ENCODE measurements around the gene MYL9. TPM values are rescaled to one million over a fixed set of nuclear protein-coding genes. Genes with fewer than 3 reads are reported as not detected.
A peak's percentile ranks its signal among the peaks of the same experiment; 100 is the strongest.

Gene MYL9
- total RNA-seq, 1 donor from 2014 or later, result 246 TPM

- no peaks in the 10 kb centered on the region for H3K27me3 ChIP-seq
- H3K9me3 ChIP-seq, result no peaks in the 10 kb centered on the region
- no peak for DNase-seq (ENCODE audit: extremely low spot score in 2 of 2)
- peaks cover 32% of the 10 kb centered on the region for H3K4me1 ChIP-seq
- intact Hi-C loops (cut with DNase I), result no loop called here
- TF ChIP-seq POLR2A (IDR thresholded peaks at IDR 0.05) (no peak), POLR2AphosphoS5 (IDR thresholded peaks at IDR 0.05; ENCODE audit: insufficient read depth in 1 of 2, low read depth in 1 of 2) (no peak), CTCF (IDR thresholded peaks at IDR 0.05) (no peak)
- H3K36me3 ChIP-seq, result peaks cover 0 to 12% of the 10 kb centered on the region in 2 donors
- H3K27ac ChIP-seq, result no peak overlapping the region
- H3K4me3 ChIP-seq, result no peak overlapping the region
Measured at GRCh38 chr20:36547186-36548005, 6.1 kb downstream of the MYL9 start.

GRCh38 chr20:36548006-36548315 lies 6.6 kb downstream of the MYL9 start:
- no peak for TF ChIP-seq POLR2A (IDR thresholded peaks at IDR 0.05)
- TF ChIP-seq POLR2AphosphoS5 (IDR thresholded peaks at IDR 0.05; ENCODE audit: insufficient read depth in 1 of 2, low read depth in 1 of 2), result no peak
- TF ChIP-seq CTCF (IDR thresholded peaks at IDR 0.05), result no peak
- no peak overlapping the region for H3K27ac ChIP-seq
- intact Hi-C loops (cut with DNase I), result no loop called here
- H3K4me3 ChIP-seq, result no peak overlapping the region
- H3K4me1 ChIP-seq, result peaks cover 27% of the 10 kb centered on the region
- DNase-seq (ENCODE audit: extremely low spot score in 2 of 2), result no peak
- H3K27me3 ChIP-seq, result no peaks in the 10 kb centered on the region
- no peaks in the 10 kb centered on the region for H3K9me3 ChIP-seq
- H3K36me3 ChIP-seq, result peaks cover 0 to 12% of the 10 kb centered on the region in 2 donors

- H3K27ac ChIP-seq, result no peak overlapping the region
Measured at GRCh38 chr20:36548704-36549627, 7.6 kb downstream of the MYL9 start.

GRCh38 chr20:36549628-36549941 lies 8.3 kb downstream of the MYL9 start:
- Histone ChIP-seq H3K4me3 (no peak overlapping the region), H3K36me3 (peaks cover 0 to 12% of the 10 kb centered on the region in 2 donors), H3K4me1 (peaks cover 11% of the 10 kb centered on the region), H3K9me3 (no peaks in the 10 kb centered on the region), H3K27me3 (no peaks in the 10 kb centered on the region), H3K27ac (peak overlapping the region; percentile 17)
- TF ChIP-seq CTCF (IDR thresholded peaks at IDR 0.05) (no peak), POLR2A (IDR thresholded peaks at IDR 0.05) (no peak), POLR2AphosphoS5 (IDR thresholded peaks at IDR 0.05; ENCODE audit: insufficient read depth in 1 of 2, low read depth in 1 of 2) (no peak)
- DNase-seq (ENCODE audit: extremely low spot score in 2 of 2), result no peak
- intact Hi-C loops (cut with DNase I), result no loop called here

More at GRCh38 chr20:36548704-36549627, 7.6 kb downstream of the MYL9 start:
- TF ChIP-seq POLR2A (IDR thresholded peaks at IDR 0.05), result no peak
- no peak for TF ChIP-seq POLR2AphosphoS5 (IDR thresholded peaks at IDR 0.05; ENCODE audit: insufficient read depth in 1 of 2, low read depth in 1 of 2)
- no peak for TF ChIP-seq CTCF (IDR thresholded peaks at IDR 0.05)
- peaks cover 17% of the 10 kb centered on the region for H3K4me1 ChIP-seq
- H3K9me3 ChIP-seq, result no peaks in the 10 kb centered on the region
- peaks cover 0 to 12% of the 10 kb centered on the region in 2 donors for H3K36me3 ChIP-seq
- H3K27me3 ChIP-seq, result no peaks in the 10 kb centered on the region
- intact Hi-C loops (cut with DNase I), result no loop called here
- DNase-seq (ENCODE audit: extremely low spot score in 2 of 2), result no peak
- H3K4me3 ChIP-seq, result no peak overlapping the region

All from vagina (tissue), 2 donors.